ENCODE results near the gene METTL13.
"Not testable (repeated sequence)": the region's sequence is repeated elsewhere in the genome, so short reads cannot be mapped to it uniquely, and the experiment has no call there.

The METTL13 gene

GRCh38 chr1:171798765-171799164, 17.3 kb downstream of the METTL13 start:
- no peak for TF ChIP-seq CTCF (IDR thresholded peaks at IDR 0.05; ENCODE audit: borderline replicate concordance, control extremely low read depth, extremely low read depth, insufficient read depth, missing control alignments)
- in situ Hi-C loops (cut with MboI; ENCODE audit: low sequenced_read_pairs, unreplicated experiment): no loop called here

GRCh38 chr1:171799166-171799565, 17.7 kb downstream of the METTL13 start:
- no peak for DNase-seq (ENCODE audit: low spot score)
- TF ChIP-seq CTCF (IDR thresholded peaks at IDR 0.05; ENCODE audit: borderline replicate concordance, control extremely low read depth, extremely low read depth, insufficient read depth, missing control alignments): no peak
- in situ Hi-C loops (cut with MboI; ENCODE audit: low sequenced_read_pairs, unreplicated experiment): no loop called here

More at GRCh38 chr1:171798765-171799164, 17.3 kb downstream of the METTL13 start:
- no peak for DNase-seq (ENCODE audit: low spot score)

- in situ Hi-C loops (cut with MboI; ENCODE audit: low sequenced_read_pairs, unreplicated experiment): loop anchor here (10.0 kb wide), 1 partner anchor 185 kb away; no protein-coding TSS in a partner anchor
These were observed 18.2 kb downstream of the METTL13 start for GRCh38 chr1:171799698-171800097.

GRCh38 chr1:171800342-171800741, 18.9 kb downstream of the METTL13 start:
- DNase-seq (ENCODE audit: low spot score): no peak
- in situ Hi-C loops (cut with MboI; ENCODE audit: low sequenced_read_pairs, unreplicated experiment): loop anchor here (10.0 kb wide), 1 partner anchor 184 kb away; no protein-coding TSS in a partner anchor
- TF ChIP-seq CTCF (IDR thresholded peaks at IDR 0.05; ENCODE audit: borderline replicate concordance, control extremely low read depth, extremely low read depth, insufficient read depth, missing control alignments): no peak

More at GRCh38 chr1:171799698-171800097, 18.2 kb downstream of the METTL13 start:
- not testable (repeated sequence) for DNase-seq (ENCODE audit: low spot score)

GRCh38 chr1:171800851-171801250, 19.4 kb downstream of the METTL13 start:
- TF ChIP-seq CTCF (IDR thresholded peaks at IDR 0.05; ENCODE audit: borderline replicate concordance, control extremely low read depth, extremely low read depth, insufficient read depth, missing control alignments): no peak
- in situ Hi-C loops (cut with MboI; ENCODE audit: low sequenced_read_pairs, unreplicated experiment): loop anchor here (10.0 kb wide), 1 partner anchor 184 kb away; no protein-coding TSS in a partner anchor

GRCh38 chr1:171801487-171801891, 20.0 kb downstream of the METTL13 start:
- TF ChIP-seq CTCF (IDR thresholded peaks at IDR 0.05; ENCODE audit: borderline replicate concordance, control extremely low read depth, extremely low read depth, insufficient read depth, missing control alignments): peak; percentile 62
- in situ Hi-C loops (cut with MboI; ENCODE audit: low sequenced_read_pairs, unreplicated experiment): loop anchor here (10.0 kb wide), 1 partner anchor 183 kb away; no protein-coding TSS in a partner anchor
- DNase-seq (ENCODE audit: low spot score): peak; percentile 50

More at GRCh38 chr1:171800851-171801250, 19.4 kb downstream of the METTL13 start:
- no peak for DNase-seq (ENCODE audit: low spot score)

GRCh38 chr1:171802207-171802606, 20.7 kb downstream of the METTL13 start:
- DNase-seq (ENCODE audit: low spot score): no peak
- no peak for TF ChIP-seq CTCF (IDR thresholded peaks at IDR 0.05; ENCODE audit: borderline replicate concordance, control extremely low read depth, extremely low read depth, insufficient read depth, missing control alignments)
- in situ Hi-C loops (cut with MboI; ENCODE audit: low sequenced_read_pairs, unreplicated experiment): loop anchor here (10.0 kb wide), 1 partner anchor 183 kb away; no protein-coding TSS in a partner anchor
